IMR-90 (cell line): ENCODE measurements around the gene CCDC40. TPM values are rescaled to one million over a fixed set of nuclear protein-coding genes. Genes with fewer than 3 reads are reported as not detected.
A peak's percentile ranks its signal among the peaks of the same experiment; 100 is the strongest.

ENCODE experiments used
- ATAC-seq: fragments of 200-7000 bp; cut with Tn5 transposase; 2 replicates; pipeline ENCODE4 v1.9.1; 2020; ENCODE audit warnings: low read depth, mild to moderate bottlenecking, moderate library complexity
- BruUV-seq: library from RNA; stranded (reverse); fragments of 400-500 nt; replicated peaks from 2 replicates; lab custom pipeline; 2021; lab: Mats Ljungman, UMichigan
- CTCF ChIA-PET: fragments of 300-600 bp; formaldehyde crosslinking; extraction: SDS; loops from one replicate; lab custom pipeline; 2021; ENCODE audit warnings: antibody characterized with exemption; lab: Yijun Ruan, JAX
- POLR2A ChIA-PET: fragments of 300-600 bp; sonication (Branson Sonifier 250); formaldehyde crosslinking; loops from one replicate; lab custom pipeline; 2022; ENCODE audit warnings: antibody characterized with exemption; ENCODE audit not compliant: unreplicated experiment; lab: Charles Lee
- DNase-seq: peaks from one replicate; pipeline ENCODE4 v3.0.0; 2013
- H2AFZ ChIP-seq: replicated peaks from 2 replicates; pipeline ENCODE3; 2013; ENCODE audit warnings: low read length, mild to moderate bottlenecking; ENCODE audit not compliant: poor library complexity
- H2AK5ac ChIP-seq: 2 replicates; pipeline ENCODE4 v1.6.1; 2013; ENCODE audit warnings: low read depth, low read length, inconsistent platforms
- H2AK9ac ChIP-seq: replicated peaks from 2 replicates; pipeline ENCODE3; 2013; ENCODE audit warnings: mild to moderate bottlenecking, low read depth, low read length, moderate library complexity; ENCODE audit not compliant: poor library complexity
- H2BK120ac ChIP-seq: 2 replicates; pipeline ENCODE4 v1.6.1; 2013; ENCODE audit warnings: low read depth, low read length, inconsistent platforms
- H2BK15ac ChIP-seq: 3 replicates; pipeline ENCODE4 v1.6.1; 2013; ENCODE audit warnings: low read depth, low read length, inconsistent platforms
- H2BK20ac ChIP-seq: 2 replicates; pipeline ENCODE4 v1.6.1; 2013; ENCODE audit warnings: low read depth, mild to moderate bottlenecking, inconsistent platforms, low read length, moderate library complexity
- H2BK5ac ChIP-seq: 2 replicates; pipeline ENCODE4 v1.6.1; 2013; ENCODE audit warnings: mild to moderate bottlenecking, low read depth, low read length, inconsistent platforms; ENCODE audit not compliant: poor library complexity, severe bottlenecking
- H3K14ac ChIP-seq: replicated peaks from 2 replicates; pipeline ENCODE4 v1.6.1; 2013; ENCODE audit warnings: low read depth, low read length, inconsistent platforms
- H3K18ac ChIP-seq: 2 replicates; pipeline ENCODE4 v1.6.1; 2013; ENCODE audit warnings: low read depth, low read length, control low read depth
- H3K23ac ChIP-seq: 2 replicates; pipeline ENCODE4 v1.6.1; 2013; ENCODE audit warnings: low read depth, low read length, inconsistent platforms
- H3K27ac ChIP-seq: 2 replicates; pipeline ENCODE4 v1.5.1; 2013; ENCODE audit warnings: mild to moderate bottlenecking, control low read depth, low read length; ENCODE audit not compliant: insufficient read depth
- H3K27me3 ChIP-seq: 2 replicates; pipeline ENCODE4 v1.6.1; 2013; ENCODE audit warnings: low read length; ENCODE audit not compliant: control insufficient read depth, insufficient read depth
- H3K36me3 ChIP-seq: 2 replicates; pipeline ENCODE4 v1.6.1; 2013; ENCODE audit warnings: low read length, mixed read lengths; ENCODE audit not compliant: control insufficient read depth, insufficient read depth
- H3K4ac ChIP-seq: 2 replicates; pipeline ENCODE4 v1.6.1; 2013; ENCODE audit warnings: low read depth, low read length, inconsistent platforms
- H3K4me1 ChIP-seq: 2 replicates; pipeline ENCODE4 v1.6.1; 2013; ENCODE audit warnings: low read length, mixed read lengths; ENCODE audit not compliant: control insufficient read depth, insufficient read depth
- H3K4me2 ChIP-seq: 2 replicates; pipeline ENCODE4 v1.6.1; 2013; ENCODE audit warnings: low read depth, mild to moderate bottlenecking, control low read depth, low read length, moderate library complexity
- H3K4me3 ChIP-seq: 2 replicates; pipeline ENCODE4 v1.5.1; 2013; ENCODE audit warnings: low read depth, mild to moderate bottlenecking, control low read depth, low read length, moderate library complexity; ENCODE audit not compliant: insufficient read depth
- H3K56ac ChIP-seq: 2 replicates; pipeline ENCODE4 v1.6.1; 2013; ENCODE audit warnings: low read length, inconsistent platforms; ENCODE audit not compliant: insufficient read depth; ENCODE audit errors: extremely low read depth
- H3K79me1 ChIP-seq, 2 experiments: 2 replicates each; pipeline ENCODE4 v1.6.1; 2013; ENCODE audit warnings: low read length in 2 of 2, inconsistent platforms in 1 of 2, low read depth in 1 of 2
- H3K9ac ChIP-seq: 2 replicates; pipeline ENCODE4 v1.6.1; 2013; ENCODE audit warnings: low read depth, low read length, control low read depth
- H3K9me1 ChIP-seq: 2 replicates; pipeline ENCODE4 v1.6.1; 2013; ENCODE audit warnings: low read length, inconsistent platforms; ENCODE audit not compliant: insufficient read depth
- H3K9me3 ChIP-seq: 2 replicates; pipeline ENCODE4 v1.6.1; 2013; ENCODE audit warnings: low read length; ENCODE audit not compliant: control insufficient read depth, insufficient read depth
- H4K20me1 ChIP-seq: 2 replicates; pipeline ENCODE4 v1.6.1; 2013; ENCODE audit warnings: low read length, inconsistent platforms; ENCODE audit not compliant: insufficient read depth
- H4K5ac ChIP-seq: 2 replicates; pipeline ENCODE4 v1.6.1; 2013; ENCODE audit warnings: mild to moderate bottlenecking, low read depth, low read length, control low read depth
- H4K8ac ChIP-seq, 2 experiments: 2 replicates each; pipeline ENCODE4 v1.6.1; 2013; ENCODE audit warnings: low read depth in 2 of 2, low read length in 2 of 2, control low read depth in 1 of 2, inconsistent platforms in 1 of 2
- H4K91ac ChIP-seq: 2 replicates; pipeline ENCODE4 v1.6.1; 2013; ENCODE audit warnings: low read depth, low read length, inconsistent platforms; ENCODE audit not compliant: insufficient read depth
- BHLHE40 ChIP-seq: fragments of 150-350 bp; IDR thresholded peaks from 2 replicates; pipeline ENCODE4 v1.6.1; 2016; ENCODE audit warnings: mild to moderate bottlenecking, low read depth, low read length
- MAFK ChIP-seq: IDR thresholded peaks from 2 replicates; pipeline ENCODE4 v1.6.1; 2012; ENCODE audit warnings: low read depth, low read length, improper control_type of control experiment
- WGBS, 2 experiments: methylation state at CpG; one replicate each; pipeline versions ENCODE4 v1.1.5 to v1.1.7; 2013; ENCODE audit warnings: missing lambda C conversion rate in 2 of 2; ENCODE audit not compliant: insufficient read length in 1 of 2; ENCODE audit errors: extremely low coverage in 2 of 2; 5-methylcytosine and 5-hydroxymethylcytosine counted together
- dilution Hi-C: fragments of 300-500 bp; cut with HindIII; formaldehyde crosslinking; loops from one replicate; pipeline ENCODE4 v1.14.3; 2018; ENCODE audit warnings: low sequenced_read_pairs; ENCODE audit not compliant: unreplicated experiment
- in situ Hi-C: fragments of 300-500 bp; cut with MboI; formaldehyde crosslinking; loops from 3 replicates; pipeline ENCODE4 v1.14.3; 2019; ENCODE audit warnings: low sequenced_read_pairs, inconsistent platforms, mixed read lengths
- intact Hi-C: fragments of 100-400 bp; cut with micrococcal nuclease; formaldehyde crosslinking; loops from 2 replicates; pipeline ENCODE4 v1.10.0; 2022
- polyA plus RNA-seq, 3 experiments: library from polyadenylated mRNA; depleted of rRNA; stranded (reverse); fragments of >200 nt; gene quantifications; 2 replicates each; pipeline ENCODE4 v1.2.3, GENCODE V29; 2012; ENCODE audit warnings: low replicate concordance in 1 of 3
- total RNA-seq: library from RNA; depleted of rRNA; stranded (reverse); fragments of >200 nt; gene quantifications from 2 replicates; pipeline ENCODE4 v1.2.3, GENCODE V29; 2012

Gene CCDC40
- total and polyA plus RNA-seq, 2 of the 4 experiments (the other 2 are of a cell fraction): 0.90 to 4.7 TPM

GRCh38 chr17:80116276-80116920, 80.0 kb downstream of the CCDC40 start:
- Histone ChIP-seq H2AK5ac (peak overlapping the region; percentile 36; the same call in 1 of the 2 replicates), H2BK5ac (no peak overlapping the region), H2AK9ac (peak overlapping the region; percentile 55), H4K91ac (no peak overlapping the region), H3K79me1 (no peaks in the 10 kb centered on the region), H3K18ac (no peak overlapping the region), H3K27me3 (no peaks in the 10 kb centered on the region), H3K9ac (no peak overlapping the region), H2AFZ (peak overlapping the region; percentile 70), H3K23ac (no peak overlapping the region), H3K14ac (peak overlapping the region; percentile 71; the same call in 1 of the 2 replicates), H3K4me3 (no peak overlapping the region), H2BK120ac (peak overlapping the region; percentile 72; the same call in 1 of the 2 replicates), H3K27ac (no peak overlapping the region), H4K8ac (peak overlapping the region in 1 of 2 experiments; percentile 56; a peak in 1 of 4 replicates), H3K4me1 (peaks cover 5% of the 10 kb centered on the region), H3K4me2 (no peak overlapping the region), H3K9me3 (no peaks in the 10 kb centered on the region), H2BK15ac (no peak overlapping the region; the same call in 2 of the 3 replicates), H4K5ac (no peak overlapping the region), H4K20me1 (no peaks in the 10 kb centered on the region), H2BK20ac (0 out of 2 replicates have a peak overlapping the region, but pooled peaks have one; percentile 22), H3K9me1 (peaks cover 7% of the 10 kb centered on the region), H3K4ac (peak overlapping the region; percentile 50; the same call in 1 of the 2 replicates), H3K56ac (no peak overlapping the region), H3K36me3 (peaks cover 3% of the 10 kb centered on the region; the same call in 1 of the 2 replicates)
- intact Hi-C loops (no loop called here), dilution Hi-C loops (no loop called here), in situ Hi-C loops (no loop called here)
- peak; percentile 69 for DNase-seq
- no peak for TF ChIP-seq MAFK
- peak; percentile 48; the same call in 1 of the 2 replicates for TF ChIP-seq BHLHE40
- CTCF ChIA-PET: interaction anchor here (1.5 kb wide), 1 partner anchor 15 kb away, joined by 4 read pairs; the partner anchor contains the start of gene GAA
- no TSS peak for BruUV-seq
- POLR2A ChIA-PET: interaction anchor here (0.5 kb wide), 1 partner anchor 15 kb away, joined by 3 read pairs; no protein-coding TSS in a partner anchor
- ATAC-seq: peak; percentile 83
- WGBS, 2 experiments: 100% methylated on average over 4 of the region's 16 CpGs; no CpG with 5 or more reads in 1 of the 2 experiments
